WTC11 (cell line): Measurements from ENCODE around the gene ECT2. TPM values are rescaled to one million over a fixed set of nuclear protein-coding genes. Genes with fewer than 3 reads are reported as not detected.

Source experiments
- ATAC-seq: fragments of 200-7000 bp; cut with Tn5 transposase; 2 replicates; pipeline ENCODE4 v1.10.0; 2021; ENCODE audit warnings: mild to moderate bottlenecking, moderate library complexity
- CTCF ChIA-PET: fragments of 300-600 bp; sonication (Branson Sonifier 250); formaldehyde crosslinking; loops from one replicate; lab custom pipeline; 2021; ENCODE audit warnings: antibody characterized with exemption; lab: Charles Lee
- POLR2A ChIA-PET: fragments of 350-600 bp; sonication (Branson Sonifier 250); formaldehyde crosslinking; loops from one replicate; lab custom pipeline; 2021; ENCODE audit warnings: antibody characterized with exemption; lab: Charles Lee
- DNase-seq: peaks from one replicate; pipeline ENCODE4 v3.0.0; 2021; ENCODE audit warnings: low spot score
- H3K27ac Mint-ChIP-seq: 2 replicates; pipeline ENCODE4 v1.8.0; 2021; ENCODE audit warnings: mixed read lengths
- H3K27me3 Mint-ChIP-seq: 2 replicates; pipeline ENCODE4 v1.8.0; 2021; ENCODE audit warnings: low read depth, mild to moderate bottlenecking, moderate library complexity, mixed read lengths
- H3K36me3 Mint-ChIP-seq: 2 replicates; pipeline ENCODE4 v1.8.0; 2021; ENCODE audit warnings: mixed read lengths
- H3K4me1 Mint-ChIP-seq: 2 replicates; pipeline ENCODE4 v1.8.0; 2022; ENCODE audit warnings: mixed read lengths
- H3K4me3 Mint-ChIP-seq: 2 replicates; pipeline ENCODE4 v1.8.0; 2021; ENCODE audit warnings: mild to moderate bottlenecking, moderate library complexity, mixed read lengths
- H3K9me3 Mint-ChIP-seq: 2 replicates; pipeline ENCODE4 v1.8.0; 2021; ENCODE audit warnings: mixed read lengths
- ETV6 ChIP-seq: sonication (generic); formaldehyde crosslinking; IDR thresholded peaks from 2 replicates; pipeline ENCODE4 v1.8.1; 2022; ENCODE audit warnings: mild to moderate bottlenecking, missing genetic modification reagents
- FOXP1 ChIP-seq: sonication (generic); formaldehyde crosslinking; IDR thresholded peaks from 2 replicates; pipeline ENCODE4 v1.8.0; 2022; ENCODE audit warnings: missing genetic modification reagents, mild to moderate bottlenecking, moderate library complexity, borderline replicate concordance
- GRHL2 ChIP-seq: fragments of 250-450 bp; sonication (Bioruptor Pico); IDR thresholded peaks from 2 replicates; pipeline ENCODE4 v1.8.0; 2022; ENCODE audit warnings: mild to moderate bottlenecking, moderate library complexity; ENCODE audit not compliant: insufficient replicate concordance, severe bottlenecking
- KAT7 ChIP-seq: sonication (generic); formaldehyde crosslinking; IDR thresholded peaks from 2 replicates; pipeline ENCODE4 v1.8.1; 2023; ENCODE audit warnings: missing genetic modification reagents, mild to moderate bottlenecking, borderline replicate concordance
- NR2C2 ChIP-seq: sonication (generic); formaldehyde crosslinking; IDR thresholded peaks from 2 replicates; pipeline ENCODE4 v1.8.0; 2022; ENCODE audit warnings: mild to moderate bottlenecking, missing genetic modification reagents
- SMAD3 ChIP-seq: sonication (generic); formaldehyde crosslinking; IDR thresholded peaks from 2 replicates; pipeline ENCODE4 v1.8.0; 2022; ENCODE audit warnings: missing genetic modification reagents, mild to moderate bottlenecking, borderline replicate concordance
- SP1 ChIP-seq: sonication (generic); formaldehyde crosslinking; conservative IDR thresholded peaks from 2 replicates; pipeline ENCODE4 v1.8.1; 2022; ENCODE audit warnings: missing genetic modification reagents
- ZNF263 ChIP-seq: sonication (generic); formaldehyde crosslinking; IDR thresholded peaks from 2 replicates; pipeline ENCODE4 v1.8.1; 2022; ENCODE audit warnings: low read depth, mild to moderate bottlenecking, moderate library complexity, missing genetic modification reagents
- ZNF396 ChIP-seq: fragments of 250-450 bp; sonication (Bioruptor Pico); IDR thresholded peaks from 2 replicates; pipeline ENCODE4 v1.8.0; 2021; ENCODE audit warnings: mild to moderate bottlenecking, moderate library complexity, borderline replicate concordance
- ZNF423 ChIP-seq: fragments of 250-450 bp; sonication (Bioruptor Pico); IDR thresholded peaks from 2 replicates; pipeline ENCODE4 v2.1.2; 2022; ENCODE audit warnings: mild to moderate bottlenecking, moderate library complexity
- total RNA-seq: library from RNA; stranded (reverse); gene quantifications from 3 replicates; pipeline ENCODE4 v1.2.3, GENCODE V29; 2021
- TF ChIP-seq, protein P1 (sequence below): sonication (generic); formaldehyde crosslinking; IDR thresholded peaks from 2 replicates; pipeline ENCODE4 v1.8.0; 2023; ENCODE audit warnings: mild to moderate bottlenecking, missing genetic modification reagents
- TF ChIP-seq, protein P2 (sequence below): sonication (generic); formaldehyde crosslinking; IDR thresholded peaks from 2 replicates; pipeline ENCODE4 v1.8.1; 2023; ENCODE audit warnings: mild to moderate bottlenecking, moderate library complexity, missing genetic modification reagents
- TF ChIP-seq, protein P3 (sequence below): sonication (generic); formaldehyde crosslinking; conservative IDR thresholded peaks from 2 replicates; pipeline ENCODE4 v1.8.1; 2022; ENCODE audit warnings: mild to moderate bottlenecking, missing genetic modification reagents
- TF ChIP-seq, protein P4 (sequence below): fragments of 250-450 bp; sonication (Bioruptor Pico); IDR thresholded peaks from 2 replicates; pipeline ENCODE4 v2.1.2; 2022; ENCODE audit warnings: mild to moderate bottlenecking, moderate library complexity
- TF ChIP-seq, protein P5 (sequence below): sonication (generic); formaldehyde crosslinking; IDR thresholded peaks from 2 replicates; pipeline ENCODE4 v1.8.1; 2023; ENCODE audit warnings: mild to moderate bottlenecking, missing genetic modification reagents, moderate library complexity
- TF ChIP-seq, protein P6 (sequence below): sonication (generic); formaldehyde crosslinking; IDR thresholded peaks from 2 replicates; pipeline ENCODE4 v1.8.0; 2023; ENCODE audit warnings: missing genetic modification reagents, mild to moderate bottlenecking, borderline replicate concordance

ECT2 gene
- total RNA-seq, 1 experiment from 2014 or later = 97.7 TPM

DNA sequence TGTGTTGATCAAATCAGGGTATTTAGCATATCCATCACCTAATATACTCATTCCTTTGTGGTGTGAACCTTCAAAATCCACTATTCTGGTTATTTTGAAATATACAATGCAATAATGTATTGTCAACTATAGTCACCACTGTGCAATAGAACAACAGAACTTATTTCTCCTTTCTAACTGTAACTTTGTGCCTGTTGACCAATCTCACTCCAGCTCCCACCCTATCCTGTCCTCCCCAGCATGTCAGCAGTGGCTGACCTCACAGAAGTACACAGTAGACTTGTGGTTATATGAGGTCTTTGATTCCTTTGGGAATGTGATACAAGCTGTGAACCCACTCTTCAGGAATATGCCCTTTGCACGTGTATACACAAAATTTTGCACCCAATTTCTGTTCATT lies 64.2 kb downstream of the ECT2 start:
- H3K4me3 Mint-ChIP-seq = no peak overlapping the region
- no peak for ATAC-seq
- POLR2A ChIA-PET = no interaction called here
- H3K27me3 Mint-ChIP-seq = no peaks in the 10 kb centered on the region
- CTCF ChIA-PET = no interaction called here
- TF ChIP-seq FOXP1 = no peak
- no peak for TF ChIP-seq GRHL2 (CRISPR knock-in tag)
- TF ChIP-seq, protein P1, sequence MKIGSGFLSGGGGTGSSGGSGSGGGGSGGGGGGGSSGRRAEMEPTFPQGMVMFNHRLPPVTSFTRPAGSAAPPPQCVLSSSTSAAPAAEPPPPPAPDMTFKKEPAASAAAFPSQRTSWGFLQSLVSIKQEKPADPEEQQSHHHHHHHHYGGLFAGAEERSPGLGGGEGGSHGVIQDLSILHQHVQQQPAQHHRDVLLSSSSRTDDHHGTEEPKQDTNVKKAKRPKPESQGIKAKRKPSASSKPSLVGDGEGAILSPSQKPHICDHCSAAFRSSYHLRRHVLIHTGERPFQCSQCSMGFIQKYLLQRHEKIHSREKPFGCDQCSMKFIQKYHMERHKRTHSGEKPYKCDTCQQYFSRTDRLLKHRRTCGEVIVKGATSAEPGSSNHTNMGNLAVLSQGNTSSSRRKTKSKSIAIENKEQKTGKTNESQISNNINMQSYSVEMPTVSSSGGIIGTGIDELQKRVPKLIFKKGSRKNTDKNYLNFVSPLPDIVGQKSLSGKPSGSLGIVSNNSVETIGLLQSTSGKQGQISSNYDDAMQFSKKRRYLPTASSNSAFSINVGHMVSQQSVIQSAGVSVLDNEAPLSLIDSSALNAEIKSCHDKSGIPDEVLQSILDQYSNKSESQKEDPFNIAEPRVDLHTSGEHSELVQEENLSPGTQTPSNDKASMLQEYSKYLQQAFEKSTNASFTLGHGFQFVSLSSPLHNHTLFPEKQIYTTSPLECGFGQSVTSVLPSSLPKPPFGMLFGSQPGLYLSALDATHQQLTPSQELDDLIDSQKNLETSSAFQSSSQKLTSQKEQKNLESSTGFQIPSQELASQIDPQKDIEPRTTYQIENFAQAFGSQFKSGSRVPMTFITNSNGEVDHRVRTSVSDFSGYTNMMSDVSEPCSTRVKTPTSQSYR (CRISPR knock-in tag) = no peak
- TF ChIP-seq, all 79 proteins: peak for 0
- no peak overlapping the region for H3K27ac Mint-ChIP-seq
- no peaks in the 10 kb centered on the region for H3K4me1 Mint-ChIP-seq
- no peak for DNase-seq
- H3K9me3 Mint-ChIP-seq = no peaks in the 10 kb centered on the region
- H3K36me3 Mint-ChIP-seq = peaks cover 11% of the 10 kb centered on the region

DNA sequence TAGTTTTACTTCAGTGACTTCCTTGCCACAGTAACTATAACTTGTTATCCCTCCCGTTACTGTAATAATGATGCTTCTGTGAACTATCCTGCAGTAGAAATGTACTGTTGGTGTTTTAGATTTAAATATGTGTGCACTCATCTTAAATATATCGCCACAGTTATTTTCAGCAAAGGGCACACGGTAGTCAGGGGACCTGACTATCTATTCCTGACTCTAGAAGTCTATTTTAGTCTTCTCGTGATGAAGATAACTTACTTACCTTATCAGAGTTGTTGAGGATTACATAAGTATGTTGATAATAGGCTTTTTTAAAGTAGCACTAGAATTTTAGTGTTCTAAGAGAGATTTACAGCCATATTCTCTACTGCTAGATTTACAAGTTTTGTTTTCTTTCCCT lies 65.3 kb downstream of the ECT2 start:
- Mint-ChIP-seq H3K9me3 (no peaks in the 10 kb centered on the region), H3K27ac (no peak overlapping the region), H3K4me3 (no peak overlapping the region), H3K27me3 (no peaks in the 10 kb centered on the region), H3K36me3 (peaks cover 21% of the 10 kb centered on the region), H3K4me1 (no peaks in the 10 kb centered on the region)
- CTCF ChIA-PET = no interaction called here
- ATAC-seq = no peak
- no peak for DNase-seq
- TF ChIP-seq, protein P2, sequence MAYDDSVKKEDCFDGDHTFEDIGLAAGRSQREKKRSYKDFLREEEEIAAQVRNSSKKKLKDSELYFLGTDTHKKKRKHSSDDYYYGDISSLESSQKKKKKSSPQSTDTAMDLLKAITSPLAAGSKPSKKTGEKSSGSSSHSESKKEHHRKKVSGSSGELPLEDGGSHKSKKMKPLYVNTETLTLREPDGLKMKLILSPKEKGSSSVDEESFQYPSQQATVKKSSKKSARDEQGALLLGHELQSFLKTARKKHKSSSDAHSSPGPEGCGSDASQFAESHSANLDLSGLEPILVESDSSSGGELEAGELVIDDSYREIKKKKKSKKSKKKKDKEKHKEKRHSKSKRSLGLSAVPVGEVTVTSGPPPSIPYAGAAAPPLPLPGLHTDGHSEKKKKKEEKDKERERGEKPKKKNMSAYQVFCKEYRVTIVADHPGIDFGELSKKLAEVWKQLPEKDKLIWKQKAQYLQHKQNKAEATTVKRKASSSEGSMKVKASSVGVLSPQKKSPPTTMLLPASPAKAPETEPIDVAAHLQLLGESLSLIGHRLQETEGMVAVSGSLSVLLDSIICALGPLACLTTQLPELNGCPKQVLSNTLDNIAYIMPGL (CRISPR knock-in tag) = no peak
- TF ChIP-seq KAT7 (CRISPR knock-in tag) (no peak), NR2C2 (CRISPR knock-in tag) (no peak), ZNF423 (CRISPR knock-in tag) (no peak), ZNF263 (CRISPR knock-in tag) (no peak), SP1 (CRISPR knock-in tag) (no peak), ETV6 (CRISPR knock-in tag) (no peak), SMAD3 (CRISPR knock-in tag) (no peak), ZNF396 (no peak)
- TF ChIP-seq, protein P3, sequence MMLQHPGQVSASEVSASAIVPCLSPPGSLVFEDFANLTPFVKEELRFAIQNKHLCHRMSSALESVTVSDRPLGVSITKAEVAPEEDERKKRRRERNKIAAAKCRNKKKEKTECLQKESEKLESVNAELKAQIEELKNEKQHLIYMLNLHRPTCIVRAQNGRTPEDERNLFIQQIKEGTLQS (CRISPR knock-in tag) = no peak
- TF ChIP-seq, protein P4, sequence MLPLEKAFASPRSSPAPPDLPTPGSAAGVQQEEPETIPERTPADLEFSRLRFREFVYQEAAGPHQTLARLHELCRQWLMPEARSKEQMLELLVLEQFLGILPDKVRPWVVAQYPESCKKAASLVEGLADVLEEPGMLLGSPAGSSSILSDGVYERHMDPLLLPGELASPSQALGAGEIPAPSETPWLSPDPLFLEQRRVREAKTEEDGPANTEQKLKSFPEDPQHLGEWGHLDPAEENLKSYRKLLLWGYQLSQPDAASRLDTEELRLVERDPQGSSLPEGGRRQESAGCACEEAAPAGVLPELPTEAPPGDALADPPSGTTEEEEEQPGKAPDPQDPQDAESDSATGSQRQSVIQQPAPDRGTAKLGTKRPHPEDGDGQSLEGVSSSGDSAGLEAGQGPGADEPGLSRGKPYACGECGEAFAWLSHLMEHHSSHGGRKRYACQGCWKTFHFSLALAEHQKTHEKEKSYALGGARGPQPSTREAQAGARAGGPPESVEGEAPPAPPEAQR (CRISPR knock-in tag) = no peak
- TF ChIP-seq, protein P5, sequence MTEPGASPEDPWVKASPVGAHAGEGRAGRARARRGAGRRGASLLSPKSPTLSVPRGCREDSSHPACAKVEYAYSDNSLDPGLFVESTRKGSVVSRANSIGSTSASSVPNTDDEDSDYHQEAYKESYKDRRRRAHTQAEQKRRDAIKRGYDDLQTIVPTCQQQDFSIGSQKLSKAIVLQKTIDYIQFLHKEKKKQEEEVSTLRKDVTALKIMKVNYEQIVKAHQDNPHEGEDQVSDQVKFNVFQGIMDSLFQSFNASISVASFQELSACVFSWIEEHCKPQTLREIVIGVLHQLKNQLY (CRISPR knock-in tag) = no peak
- TF ChIP-seq, protein P6, sequence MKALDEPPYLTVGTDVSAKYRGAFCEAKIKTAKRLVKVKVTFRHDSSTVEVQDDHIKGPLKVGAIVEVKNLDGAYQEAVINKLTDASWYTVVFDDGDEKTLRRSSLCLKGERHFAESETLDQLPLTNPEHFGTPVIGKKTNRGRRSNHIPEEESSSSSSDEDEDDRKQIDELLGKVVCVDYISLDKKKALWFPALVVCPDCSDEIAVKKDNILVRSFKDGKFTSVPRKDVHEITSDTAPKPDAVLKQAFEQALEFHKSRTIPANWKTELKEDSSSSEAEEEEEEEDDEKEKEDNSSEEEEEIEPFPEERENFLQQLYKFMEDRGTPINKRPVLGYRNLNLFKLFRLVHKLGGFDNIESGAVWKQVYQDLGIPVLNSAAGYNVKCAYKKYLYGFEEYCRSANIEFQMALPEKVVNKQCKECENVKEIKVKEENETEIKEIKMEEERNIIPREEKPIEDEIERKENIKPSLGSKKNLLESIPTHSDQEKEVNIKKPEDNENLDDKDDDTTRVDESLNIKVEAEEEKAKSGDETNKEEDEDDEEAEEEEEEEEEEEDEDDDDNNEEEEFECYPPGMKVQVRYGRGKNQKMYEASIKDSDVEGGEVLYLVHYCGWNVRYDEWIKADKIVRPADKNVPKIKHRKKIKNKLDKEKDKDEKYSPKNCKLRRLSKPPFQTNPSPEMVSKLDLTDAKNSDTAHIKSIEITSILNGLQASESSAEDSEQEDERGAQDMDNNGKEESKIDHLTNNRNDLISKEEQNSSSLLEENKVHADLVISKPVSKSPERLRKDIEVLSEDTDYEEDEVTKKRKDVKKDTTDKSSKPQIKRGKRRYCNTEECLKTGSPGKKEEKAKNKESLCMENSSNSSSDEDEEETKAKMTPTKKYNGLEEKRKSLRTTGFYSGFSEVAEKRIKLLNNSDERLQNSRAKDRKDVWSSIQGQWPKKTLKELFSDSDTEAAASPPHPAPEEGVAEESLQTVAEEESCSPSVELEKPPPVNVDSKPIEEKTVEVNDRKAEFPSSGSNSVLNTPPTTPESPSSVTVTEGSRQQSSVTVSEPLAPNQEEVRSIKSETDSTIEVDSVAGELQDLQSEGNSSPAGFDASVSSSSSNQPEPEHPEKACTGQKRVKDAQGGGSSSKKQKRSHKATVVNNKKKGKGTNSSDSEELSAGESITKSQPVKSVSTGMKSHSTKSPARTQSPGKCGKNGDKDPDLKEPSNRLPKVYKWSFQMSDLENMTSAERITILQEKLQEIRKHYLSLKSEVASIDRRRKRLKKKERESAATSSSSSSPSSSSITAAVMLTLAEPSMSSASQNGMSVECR (CRISPR knock-in tag) = no peak
- POLR2A ChIA-PET = no interaction called here
